Measurements from ENCODE around the gene CAVIN2.

CAVIN2 gene

GRCh38 chr2:191866675-191867506 lies 20.0 kb upstream of the CAVIN2 start:
- no peak overlapping the region for H3K4me3 ChIP-seq (ENCODE audit: control insufficient read depth, low read depth, low read length)
- TF ChIP-seq, protein P1, sequence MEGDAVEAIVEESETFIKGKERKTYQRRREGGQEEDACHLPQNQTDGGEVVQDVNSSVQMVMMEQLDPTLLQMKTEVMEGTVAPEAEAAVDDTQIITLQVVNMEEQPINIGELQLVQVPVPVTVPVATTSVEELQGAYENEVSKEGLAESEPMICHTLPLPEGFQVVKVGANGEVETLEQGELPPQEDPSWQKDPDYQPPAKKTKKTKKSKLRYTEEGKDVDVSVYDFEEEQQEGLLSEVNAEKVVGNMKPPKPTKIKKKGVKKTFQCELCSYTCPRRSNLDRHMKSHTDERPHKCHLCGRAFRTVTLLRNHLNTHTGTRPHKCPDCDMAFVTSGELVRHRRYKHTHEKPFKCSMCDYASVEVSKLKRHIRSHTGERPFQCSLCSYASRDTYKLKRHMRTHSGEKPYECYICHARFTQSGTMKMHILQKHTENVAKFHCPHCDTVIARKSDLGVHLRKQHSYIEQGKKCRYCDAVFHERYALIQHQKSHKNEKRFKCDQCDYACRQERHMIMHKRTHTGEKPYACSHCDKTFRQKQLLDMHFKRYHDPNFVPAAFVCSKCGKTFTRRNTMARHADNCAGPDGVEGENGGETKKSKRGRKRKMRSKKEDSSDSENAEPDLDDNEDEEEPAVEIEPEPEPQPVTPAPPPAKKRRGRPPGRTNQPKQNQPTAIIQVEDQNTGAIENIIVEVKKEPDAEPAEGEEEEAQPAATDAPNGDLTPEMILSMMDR (IDR thresholded peaks at IDR 0.05; ENCODE audit: control insufficient read depth, insufficient read depth, low read depth, low read length, missing control alignments), result no peak
- peak; percentile 85 for DNase-seq (ENCODE audit: low read depth)

- TF ChIP-seq, protein P1 (IDR thresholded peaks at IDR 0.05; ENCODE audit: control insufficient read depth, insufficient read depth, low read depth, low read length, missing control alignments), result no peak
- H3K4me3 ChIP-seq (ENCODE audit: control insufficient read depth, low read depth, low read length), result no peak overlapping the region
These were observed 19.3 kb upstream of the CAVIN2 start for GRCh38 chr2:191866195-191866594.

DNA sequence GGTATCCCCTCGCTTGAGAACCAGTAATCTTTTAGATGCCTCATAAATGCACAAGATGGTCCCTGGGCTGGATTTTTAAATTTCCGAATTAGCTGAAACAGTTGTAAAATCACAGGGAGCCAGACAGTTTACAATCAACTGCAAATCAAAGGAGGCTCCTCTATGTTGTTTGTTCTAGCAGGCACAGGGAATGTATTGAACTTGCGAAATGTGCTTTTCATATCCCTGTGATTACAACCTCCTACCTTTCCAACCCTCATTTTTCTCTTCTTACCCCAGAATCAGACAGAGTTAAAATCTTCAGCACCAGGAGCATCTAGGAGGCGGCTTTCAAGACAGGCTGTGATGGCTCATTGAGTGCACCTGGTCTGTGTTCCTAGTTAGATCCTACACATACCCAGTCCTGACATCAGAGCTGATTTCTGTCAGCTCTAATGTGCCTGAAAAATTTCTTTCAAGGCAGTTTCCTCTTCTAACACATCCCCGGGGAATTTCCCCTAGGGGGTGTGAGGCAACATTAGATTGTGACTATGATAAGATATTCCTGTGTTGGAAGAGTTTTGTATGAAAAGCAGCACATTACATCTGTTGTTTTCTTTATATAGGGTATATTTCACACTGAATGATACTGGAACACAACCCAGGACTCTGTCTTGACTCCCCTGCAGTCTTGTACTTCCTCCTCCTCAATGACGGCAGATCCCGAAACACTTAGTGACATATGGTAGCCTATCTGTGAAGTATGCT lies 17.9 kb upstream of the CAVIN2 start:
- TF ChIP-seq, protein P1 (IDR thresholded peaks at IDR 0.05; ENCODE audit: control insufficient read depth, insufficient read depth, low read depth, low read length, missing control alignments), result no peak
- DNase-seq (ENCODE audit: low read depth), result no peak
- H3K4me3 ChIP-seq (ENCODE audit: control insufficient read depth, low read depth, low read length), result no peak overlapping the region

More at GRCh38 chr2:191866195-191866594, 19.3 kb upstream of the CAVIN2 start:
- no peak for DNase-seq (ENCODE audit: low read depth)

- TF ChIP-seq, protein P1 (IDR thresholded peaks at IDR 0.05; ENCODE audit: control insufficient read depth, insufficient read depth, low read depth, low read length, missing control alignments), result no peak
- DNase-seq (ENCODE audit: low read depth), result no peak
- H3K4me3 ChIP-seq (ENCODE audit: control insufficient read depth, low read depth, low read length), result no peak overlapping the region
These were observed 17.1 kb upstream of the CAVIN2 start for GRCh38 chr2:191863988-191864387.

DNA sequence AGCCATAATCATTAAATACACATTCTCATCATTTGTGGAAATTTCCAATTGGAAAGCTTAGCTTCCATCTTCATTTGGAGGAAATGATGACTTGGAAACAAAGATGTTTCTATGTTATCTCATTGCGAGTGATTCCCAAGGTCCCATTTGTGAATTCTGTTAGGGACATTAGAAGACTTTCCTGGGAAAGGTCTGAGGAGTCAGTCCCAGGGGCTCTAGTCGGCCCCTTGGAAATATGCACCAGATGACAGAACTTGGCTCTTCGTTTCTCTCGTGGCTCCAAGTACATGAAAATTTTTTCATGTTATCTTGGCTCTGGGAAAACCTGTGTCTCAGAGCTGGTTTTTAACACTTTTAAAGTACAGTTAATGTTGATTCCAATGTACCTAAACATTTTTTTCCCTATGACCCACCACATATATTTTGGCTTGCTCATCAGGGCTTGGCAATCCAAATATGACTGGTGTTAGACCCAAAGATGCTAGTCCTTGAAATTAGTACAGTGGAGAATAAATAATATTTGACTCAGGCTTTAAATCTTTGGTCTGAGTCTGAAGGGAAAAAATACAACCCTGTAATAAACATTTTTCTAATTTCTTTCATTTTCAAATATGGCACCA lies 15.4 kb upstream of the CAVIN2 start:
- TF ChIP-seq, protein P1 (IDR thresholded peaks at IDR 0.05; ENCODE audit: control insufficient read depth, insufficient read depth, low read depth, low read length, missing control alignments), result no peak
- no peak for DNase-seq (ENCODE audit: low read depth)
- no peak overlapping the region for H3K4me3 ChIP-seq (ENCODE audit: control insufficient read depth, low read depth, low read length)

GRCh38 chr2:191860760-191861466 lies 14.0 kb upstream of the CAVIN2 start:
- H3K4me3 ChIP-seq (ENCODE audit: control insufficient read depth, low read depth, low read length), result no peak overlapping the region
- TF ChIP-seq, protein P1 (IDR thresholded peaks at IDR 0.05; ENCODE audit: control insufficient read depth, insufficient read depth, low read depth, low read length, missing control alignments), result no peak
- no peak for DNase-seq (ENCODE audit: low read depth)
